HCT116 (cell line): ENCODE data around the gene NXN. TPM values are rescaled to one million over a fixed set of nuclear protein-coding genes. Genes with fewer than 3 reads are reported as not detected.

Experiments used
- ATAC-seq: fragments of 200-7000 bp; cut with Tn5 transposase; 2 replicates; pipeline ENCODE4 v1.9.1; 2020; ENCODE audit warnings: mild to moderate bottlenecking, moderate library complexity
- BruUV-seq: library from RNA; stranded (reverse); fragments of 400-500 nt; replicated peaks from 2 replicates; lab custom pipeline; 2021; lab: Mats Ljungman, UMichigan
- CTCF ChIA-PET: fragments of 300-600 bp; sonication (Branson Sonifier 250); formaldehyde crosslinking; loops from one replicate; lab custom pipeline; 2021; ENCODE audit warnings: antibody characterized with exemption; lab: Charles Lee
- POLR2A ChIA-PET: fragments of 300-600, 350-600 bp; sonication (Branson Sonifier 250); formaldehyde crosslinking; loops from one replicate; lab custom pipeline; 2021; ENCODE audit warnings: antibody characterized with exemption; lab: Charles Lee
- RAD21 ChIA-PET, 2 experiments: fragments of 300-600 bp; sonication (Branson Sonifier 250); formaldehyde crosslinking; loops; one replicate each; lab custom pipeline; 2023; ENCODE audit warnings: low total read pairs in 2 of 2; ENCODE audit not compliant: uncharacterized antibody in 2 of 2, unreplicated experiment in 2 of 2, low non-redundant PET in 1 of 2; lab: Charles Lee
- DNase-seq: peaks from one replicate; pipeline ENCODE4 v3.0.0-alpha.2; 2010; ENCODE audit warnings: low read depth, low spot score
- H2AFZ ChIP-seq: fragments of 200-600 bp; shearing (Covaris generic), sonication (generic); 2 replicates; pipeline ENCODE4 v1.6.1; 2017; ENCODE audit warnings: low read depth, mixed run types, mixed read lengths, antibody characterized with exemption, low read length; ENCODE audit not compliant: poor library complexity, severe bottlenecking
- H3K27ac ChIP-seq: 2 replicates; pipeline ENCODE4 v1.5.1; 2012; ENCODE audit warnings: low read depth, low read length
- H3K27me3 ChIP-seq: fragments of 200-600 bp; sonication (generic); 2 replicates; pipeline ENCODE4 v1.6.1; 2016; ENCODE audit warnings: mixed run types, low read length, mixed read lengths; ENCODE audit not compliant: insufficient read depth
- H3K36me3 ChIP-seq, 2 experiments: fragments of 200-500 bp in 1 of 2; fragments of 200-600 bp in 1 of 2; sonication (Bioruptor generic) in 1 of 2; sonication (generic) in 1 of 2; 2 replicates each; pipeline versions ENCODE4 v1.5.1 to v1.6.1; 2014 to 2016; ENCODE audit warnings: low read length in 2 of 2, inconsistent platforms in 1 of 2, mixed read lengths in 1 of 2, mixed run types in 1 of 2; ENCODE audit not compliant: insufficient read depth in 2 of 2, control insufficient read depth in 1 of 2
- H3K4me1 ChIP-seq, 2 experiments: fragments of 200-600 bp in 1 of 2; sonication (generic) in 1 of 2; 2 replicates each; pipeline versions ENCODE4 v1.5.1 to v1.6.1; 2012 to 2017; ENCODE audit warnings: low read length in 2 of 2, inconsistent platforms in 1 of 2, mild to moderate bottlenecking in 1 of 2, mixed read lengths in 1 of 2, mixed run types in 1 of 2, moderate library complexity in 1 of 2; ENCODE audit not compliant: insufficient read depth in 2 of 2, control insufficient read depth in 1 of 2
- H3K4me2 ChIP-seq: fragments of 200-600 bp; sonication (generic); 2 replicates; pipeline ENCODE4 v1.6.1; 2017; ENCODE audit warnings: mixed run types, low read length, mixed read lengths
- H3K4me3 ChIP-seq, 2 experiments: fragments of 200-600 bp in 1 of 2; sonication (generic) in 1 of 2; replicated peaks in 1 of 2; 2 replicates each; pipeline ENCODE4 v1.5.1; 2011 to 2016; ENCODE audit warnings: low read length in 2 of 2, control low read depth in 1 of 2, low read depth in 1 of 2, mild to moderate bottlenecking in 1 of 2, mixed read lengths in 1 of 2, mixed run types in 1 of 2
- H3K79me2 ChIP-seq: fragments of 200-600 bp; sonication (generic); 2 replicates; pipeline ENCODE4 v1.6.1; 2017; ENCODE audit warnings: mild to moderate bottlenecking, mixed run types, low read length, moderate library complexity, mixed read lengths; ENCODE audit not compliant: insufficient read depth
- H3K9ac ChIP-seq: fragments of 200-600 bp; sonication (generic); 2 replicates; pipeline ENCODE4 v1.6.1; 2016; ENCODE audit warnings: low read length, mixed read lengths
- H3K9me2 ChIP-seq: fragments of 200-600 bp; sonication (generic), shearing (Covaris generic); 2 replicates; pipeline ENCODE4 v1.6.1; 2017; ENCODE audit warnings: mixed run types, mild to moderate bottlenecking, moderate library complexity; ENCODE audit not compliant: insufficient read depth
- H3K9me3 ChIP-seq, 2 experiments: fragments of 200-500 bp in 1 of 2; fragments of 200-600 bp in 1 of 2; sonication (Bioruptor generic) in 1 of 2; sonication (generic) in 1 of 2; 2 replicates each; pipeline ENCODE4 v1.6.1; 2014 to 2017; ENCODE audit warnings: low read length in 2 of 2, mixed read lengths in 2 of 2, inconsistent platforms in 1 of 2, low read depth in 1 of 2, mild to moderate bottlenecking in 1 of 2, mixed run types in 1 of 2, moderate library complexity in 1 of 2; ENCODE audit not compliant: control insufficient read depth in 1 of 2, insufficient read depth in 1 of 2
- H4K20me1 ChIP-seq: fragments of 200-600 bp; sonication (generic), shearing (Covaris generic); 2 replicates; pipeline ENCODE4 v1.6.1; 2017; ENCODE audit warnings: mixed run types, mild to moderate bottlenecking, moderate library complexity; ENCODE audit not compliant: insufficient read depth
- CBX3 ChIP-seq: IDR thresholded peaks from 2 replicates; pipeline ENCODE4 v1.6.1; 2012; ENCODE audit warnings: low read depth
- EZH2 ChIP-seq: fragments of 200-600 bp; sonication (generic); IDR thresholded peaks from 2 replicates; pipeline ENCODE4 v1.6.1; 2017; ENCODE audit warnings: antibody characterized with exemption, mixed run types
- EZH2phosphoT487 ChIP-seq: fragments of 200-600 bp; IDR thresholded peaks from 2 replicates; pipeline ENCODE4 v1.6.1; 2018; ENCODE audit warnings: antibody characterized with exemption, borderline replicate concordance
- JUND ChIP-seq: IDR thresholded peaks from 2 replicates; pipeline ENCODE4 v1.6.1; 2012
- POLR2AphosphoS5 ChIP-seq: IDR thresholded peaks from 2 replicates; pipeline ENCODE4 v1.6.1; 2011; ENCODE audit warnings: mild to moderate bottlenecking, low read depth, low read length, moderate library complexity
- RAD21 ChIP-seq: IDR thresholded peaks from 2 replicates; pipeline ENCODE4 v1.6.1; 2012; ENCODE audit warnings: low read depth, mild to moderate bottlenecking
- SRF ChIP-seq: IDR thresholded peaks from 2 replicates; pipeline ENCODE4 v1.6.1; 2012; ENCODE audit warnings: low read depth
- YY1 ChIP-seq: IDR thresholded peaks from 2 replicates; pipeline ENCODE4 v1.6.1; 2011; ENCODE audit warnings: low read length, low read depth, moderate library complexity, mild to moderate bottlenecking; ENCODE audit not compliant: insufficient replicate concordance; ENCODE audit errors: extremely low read depth
- ZNF274 ChIP-seq: fragments of 200-500 bp; sonication (Bioruptor generic); IDR thresholded peaks from 2 replicates; pipeline ENCODE4 v1.6.1; 2014; ENCODE audit warnings: mild to moderate bottlenecking, low read depth, low read length, inconsistent platforms
- intact Hi-C: fragments of 100-400 bp; cut with micrococcal nuclease; formaldehyde crosslinking; loops from 2 replicates; pipeline ENCODE4 v1.10.0; 2022
- total RNA-seq: library from RNA; stranded (reverse); gene quantifications from one replicate; pipeline ENCODE4 v1.2.1, GENCODE V29; 2021; ENCODE audit not compliant: unreplicated experiment
- TF ChIP-seq, protein P1 (sequence below): IDR thresholded peaks from 2 replicates; pipeline ENCODE4 v1.6.1; 2011; ENCODE audit warnings: mild to moderate bottlenecking, low read length, moderate library complexity; ENCODE audit not compliant: insufficient replicate concordance; ENCODE audit errors: extremely low read depth

The NXN gene
- total RNA-seq, 1 experiment from 2014 or later: 83.7 TPM

DNA sequence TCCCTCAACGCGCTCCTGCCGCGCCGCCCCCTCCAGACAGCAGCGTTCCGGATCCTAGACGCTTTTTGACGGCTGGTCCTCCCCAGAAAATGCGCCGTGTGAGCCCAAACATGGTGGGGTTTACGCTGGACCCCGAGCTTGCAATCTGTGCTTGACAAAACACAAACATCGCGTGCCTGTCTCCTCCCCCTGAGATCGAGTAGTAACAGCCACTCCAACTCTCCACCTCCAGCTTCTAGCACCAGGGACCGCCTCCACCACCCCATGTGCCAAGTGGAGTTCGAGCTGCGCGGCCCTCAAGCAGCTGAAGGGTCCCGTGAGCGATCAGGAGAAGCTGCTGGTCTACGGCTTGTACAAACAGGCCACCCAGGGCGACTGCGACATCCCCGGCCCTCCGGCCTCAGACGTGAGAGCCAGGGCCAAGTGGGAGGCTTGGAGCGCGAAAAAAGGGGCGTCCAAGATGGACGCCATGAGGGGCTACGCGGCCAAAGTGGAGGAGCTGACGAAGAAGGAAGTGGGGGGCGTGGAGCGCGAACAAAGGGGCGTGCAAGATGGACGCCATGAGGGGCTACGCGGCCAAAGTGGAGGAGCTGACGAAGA, 226.9 kb downstream of the NXN start:
- peaks cover 12 to 19% of the 10 kb centered on the region in 2 experiments for H3K4me1 ChIP-seq
- no peaks in the 10 kb centered on the region for H3K9me2 ChIP-seq
- BruUV-seq: TSS peak; percentile 61
- DNase-seq (no peak), ATAC-seq (0 out of 2 replicates have a peak, but pooled peaks have one; percentile 2)
- ChIA-PET RAD21 (no interaction called here), CTCF (interaction anchor here (0.8 to 1.6 kb wide), 3 partner anchors 46 to 341 kb away, joined by 4 to 7 read pairs (median 4); no protein-coding TSS in a partner anchor), POLR2A (no interaction called here)
- H3K9me3 ChIP-seq: no peaks in the 10 kb centered on the region
- H3K9ac ChIP-seq: peak overlapping the region; percentile 93
- no peak for TF ChIP-seq ZNF274
- TF ChIP-seq EZH2phosphoT487: no peak
- no peak for TF ChIP-seq EZH2
- TF ChIP-seq SRF: no peak
- TF ChIP-seq YY1: no peak
- no peak for TF ChIP-seq POLR2AphosphoS5
- no peak for TF ChIP-seq CBX3
- TF ChIP-seq, protein P1, sequence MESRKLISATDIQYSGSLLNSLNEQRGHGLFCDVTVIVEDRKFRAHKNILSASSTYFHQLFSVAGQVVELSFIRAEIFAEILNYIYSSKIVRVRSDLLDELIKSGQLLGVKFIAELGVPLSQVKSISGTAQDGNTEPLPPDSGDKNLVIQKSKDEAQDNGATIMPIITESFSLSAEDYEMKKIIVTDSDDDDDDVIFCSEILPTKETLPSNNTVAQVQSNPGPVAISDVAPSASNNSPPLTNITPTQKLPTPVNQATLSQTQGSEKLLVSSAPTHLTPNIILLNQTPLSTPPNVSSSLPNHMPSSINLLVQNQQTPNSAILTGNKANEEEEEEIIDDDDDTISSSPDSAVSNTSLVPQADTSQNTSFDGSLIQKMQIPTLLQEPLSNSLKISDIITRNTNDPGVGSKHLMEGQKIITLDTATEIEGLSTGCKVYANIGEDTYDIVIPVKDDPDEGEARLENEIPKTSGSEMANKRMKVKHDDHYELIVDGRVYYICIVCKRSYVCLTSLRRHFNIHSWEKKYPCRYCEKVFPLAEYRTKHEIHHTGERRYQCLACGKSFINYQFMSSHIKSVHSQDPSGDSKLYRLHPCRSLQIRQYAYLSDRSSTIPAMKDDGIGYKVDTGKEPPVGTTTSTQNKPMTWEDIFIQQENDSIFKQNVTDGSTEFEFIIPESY: no peak
- no peak for TF ChIP-seq RAD21
- no peak for TF ChIP-seq JUND
- no peak overlapping the region for H2AFZ ChIP-seq
- peak overlapping the region; percentile 80 for H3K4me2 ChIP-seq
- intact Hi-C loops: no loop called here
- peak overlapping the region; percentile 88; the same call in 1 of the 2 replicates for H3K27ac ChIP-seq
- no peaks in the 10 kb centered on the region for H4K20me1 ChIP-seq
- peaks cover 4 to 7% of the 10 kb centered on the region in 2 experiments; a peak in 3 of 4 replicates for H3K36me3 ChIP-seq
- peaks cover 39% of the 10 kb centered on the region for H3K79me2 ChIP-seq
- H3K4me3 ChIP-seq: peak overlapping the region; percentile 76 to 94
- no peaks in the 10 kb centered on the region for H3K27me3 ChIP-seq
